Esophagus muscularis mucosa (tissue), 3 donors: Measurements from ENCODE around the gene FAM131A.

Source experiments
- POLR2A ChIP-seq: fragments of 450-650 bp; IDR thresholded peaks from one replicate; pipeline ENCODE4 v1.6.1; 2017; ENCODE audit warnings: antibody characterized with exemption, moderate library complexity, mild to moderate bottlenecking, low read depth
- TF ChIP-seq, protein P1 (sequence below), 3 experiments: fragments of 200-600 bp in 2 of 3; fragments of 450-650 bp in 1 of 3; sonication (generic) in 2 of 3; IDR thresholded peaks; one replicate each; pipeline ENCODE4 v1.5.1; 2017 to 2019; ENCODE audit warnings: antibody characterized with exemption in 3 of 3, mild to moderate bottlenecking in 2 of 3, moderate library complexity in 1 of 3

DNA sequence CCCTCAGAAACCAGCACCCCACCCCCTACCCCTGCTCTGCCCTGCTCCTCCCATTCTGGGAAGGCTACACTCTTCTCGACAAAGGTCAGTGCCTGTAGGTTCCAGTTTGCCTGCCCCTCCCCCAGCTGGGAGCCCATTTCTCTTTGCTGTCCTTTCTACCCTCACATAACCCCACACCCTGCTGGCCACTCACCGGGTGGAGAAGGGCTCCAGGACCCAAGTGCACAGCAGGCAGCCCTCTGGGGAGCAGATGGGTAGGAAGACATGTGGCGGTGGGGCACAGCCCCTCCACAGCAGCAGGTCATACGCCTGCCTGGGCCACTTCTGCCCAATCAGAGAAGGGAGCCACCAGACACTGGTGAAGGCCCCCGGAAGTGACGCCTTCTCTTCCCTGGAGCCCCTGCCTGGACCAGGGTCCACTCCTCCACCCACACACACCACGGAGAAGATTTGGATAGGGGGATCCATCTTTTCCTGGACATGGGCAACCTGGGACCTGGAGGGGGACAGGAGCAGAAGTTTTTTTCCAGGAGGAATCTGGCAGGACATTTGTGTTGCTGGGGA lies 40.6 kb downstream of the FAM131A start, which contains the start of gene THPO:
- TF ChIP-seq, protein P1, sequence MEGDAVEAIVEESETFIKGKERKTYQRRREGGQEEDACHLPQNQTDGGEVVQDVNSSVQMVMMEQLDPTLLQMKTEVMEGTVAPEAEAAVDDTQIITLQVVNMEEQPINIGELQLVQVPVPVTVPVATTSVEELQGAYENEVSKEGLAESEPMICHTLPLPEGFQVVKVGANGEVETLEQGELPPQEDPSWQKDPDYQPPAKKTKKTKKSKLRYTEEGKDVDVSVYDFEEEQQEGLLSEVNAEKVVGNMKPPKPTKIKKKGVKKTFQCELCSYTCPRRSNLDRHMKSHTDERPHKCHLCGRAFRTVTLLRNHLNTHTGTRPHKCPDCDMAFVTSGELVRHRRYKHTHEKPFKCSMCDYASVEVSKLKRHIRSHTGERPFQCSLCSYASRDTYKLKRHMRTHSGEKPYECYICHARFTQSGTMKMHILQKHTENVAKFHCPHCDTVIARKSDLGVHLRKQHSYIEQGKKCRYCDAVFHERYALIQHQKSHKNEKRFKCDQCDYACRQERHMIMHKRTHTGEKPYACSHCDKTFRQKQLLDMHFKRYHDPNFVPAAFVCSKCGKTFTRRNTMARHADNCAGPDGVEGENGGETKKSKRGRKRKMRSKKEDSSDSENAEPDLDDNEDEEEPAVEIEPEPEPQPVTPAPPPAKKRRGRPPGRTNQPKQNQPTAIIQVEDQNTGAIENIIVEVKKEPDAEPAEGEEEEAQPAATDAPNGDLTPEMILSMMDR (IDR thresholded peaks at IDR 0.05) = no peak
- no peak for TF ChIP-seq POLR2A
